Fibroblast of peridontal ligament (primary cell): Measurements from ENCODE around the gene DAZAP2.
A peak's percentile ranks its signal among the peaks of the same experiment; 100 is the strongest.

Experiments used
- DNase-seq: peaks from one replicate; pipeline ENCODE4 v3.0.0-alpha.2; 2010; ENCODE audit errors: extremely low read depth

DAZAP2 gene

GRCh38 chr12:51238510-51239334 lies at the start of gene DAZAP2:
Gene DAZAP2 (plus strand): TSS chr12:51238826. CDS start chr12:51238908, 82 bp downstream.
- peak; percentile 93 for DNase-seq

- no peak for DNase-seq
These were observed 48.8 kb upstream of the DAZAP2 start for GRCh38 chr12:51189790-51190355.

GRCh38 chr12:51190820-51191219 lies 47.8 kb upstream of the DAZAP2 start:
- no peak for DNase-seq

GRCh38 chr12:51191516-51192283 lies 46.9 kb upstream of the DAZAP2 start:
- DNase-seq: no peak

- no peak for DNase-seq
These were observed 46.3 kb upstream of the DAZAP2 start for GRCh38 chr12:51192284-51192671.

- DNase-seq: no peak
These were observed 42.8 kb upstream of the DAZAP2 start for GRCh38 chr12:51195841-51196240.

GRCh38 chr12:51196547-51196946 lies 42.1 kb upstream of the DAZAP2 start:
- DNase-seq: no peak

- no peak for DNase-seq
These were observed 40.7 kb upstream of the DAZAP2 start for GRCh38 chr12:51197736-51198567.

GRCh38 chr12:51198568-51199365 lies 39.9 kb upstream of the DAZAP2 start:
- no peak for DNase-seq

GRCh38 chr12:51199366-51199945 lies 39.2 kb upstream of the DAZAP2 start:
- DNase-seq: no peak

GRCh38 chr12:51200156-51200555 lies 38.5 kb upstream of the DAZAP2 start:
- no peak for DNase-seq

GRCh38 chr12:51200806-51201205 lies 37.8 kb upstream of the DAZAP2 start:
- peak; percentile 14 for DNase-seq

- no peak for DNase-seq
These were observed 35.9 kb upstream of the DAZAP2 start for GRCh38 chr12:51202718-51203117.

GRCh38 chr12:51205350-51205749 lies 33.3 kb upstream of the DAZAP2 start:
- no peak for DNase-seq

GRCh38 chr12:51208016-51208660 lies 30.5 kb upstream of the DAZAP2 start:
- no peak for DNase-seq

GRCh38 chr12:51209259-51209658 lies 29.4 kb upstream of the DAZAP2 start:
- no peak for DNase-seq

- DNase-seq: no peak
These were observed 27.8 kb upstream of the DAZAP2 start for GRCh38 chr12:51210690-51211395.

GRCh38 chr12:51214895-51215294 lies 23.7 kb upstream of the DAZAP2 start:
- DNase-seq: no peak

- DNase-seq: no peak
These were observed 22.0 kb upstream of the DAZAP2 start for GRCh38 chr12:51216642-51217041.
